Stimulated activated CD4-positive, alpha-beta T cell treated with anti-CD3 and anti-CD28 coated beads, Interleukin-4, amount 100 ng/mL, for 48 hours (primary cell): ENCODE results near the gene SLC6A17.

Experiments used
- DNase-seq, 2 donors: peaks; one replicate each; pipeline ENCODE4 v3.0.0-alpha.2; 2020; ENCODE audit warnings: low read depth in 2 of 2

SLC6A17 gene

GRCh38 chr1:110203021-110203661 lies 52.8 kb downstream of the SLC6A17 start:
- peak; percentile 52 to 62 for DNase-seq

GRCh38 chr1:110205156-110205555 lies 54.9 kb downstream of the SLC6A17 start:
- no peak for DNase-seq

- DNase-seq: no peak
These were observed 55.4 kb downstream of the SLC6A17 start for GRCh38 chr1:110205591-110206155.

GRCh38 chr1:110206261-110206920 lies 56.1 kb downstream of the SLC6A17 start:
- DNase-seq: no peak

GRCh38 chr1:110207831-110208230 lies 57.5 kb downstream of the SLC6A17 start:
- DNase-seq: peak; percentile 67 to 75

GRCh38 chr1:110208916-110209645 lies 58.8 kb downstream of the SLC6A17 start:
- DNase-seq: no peak

GRCh38 chr1:110209715-110210603 lies 59.7 kb downstream of the SLC6A17 start, which contains the start of gene KCNC4:
Gene KCNC4, plus strand, starts transcription at chr1:110210314. Its CDS starts 1,186 bp downstream, at chr1:110211500.
- DNase-seq: peak; percentile 81 to 87

- DNase-seq: peak in 1 of 2 donors; percentile 35
These were observed 60.6 kb downstream of the SLC6A17 start for GRCh38 chr1:110210604-110211495.

- DNase-seq: no peak
These were observed 61.3 kb downstream of the SLC6A17 start for GRCh38 chr1:110211496-110212168.

- no peak for DNase-seq
These were observed 62.2 kb downstream of the SLC6A17 start for GRCh38 chr1:110212169-110213142.

GRCh38 chr1:110213143-110213540 lies 62.8 kb downstream of the SLC6A17 start:
- no peak for DNase-seq

- no peak for DNase-seq
These were observed 64.4 kb downstream of the SLC6A17 start for GRCh38 chr1:110214454-110215404.

- DNase-seq: no peak
These were observed 65.6 kb downstream of the SLC6A17 start for GRCh38 chr1:110215621-110216515.

- no peak for DNase-seq
These were observed 66.7 kb downstream of the SLC6A17 start for GRCh38 chr1:110216844-110217444.

GRCh38 chr1:110218137-110218536 lies 67.8 kb downstream of the SLC6A17 start:
- DNase-seq: no peak

GRCh38 chr1:110218739-110219138 lies 68.4 kb downstream of the SLC6A17 start:
- DNase-seq: no peak
